ENCODE measurements around the gene IPPK.
A peak's percentile ranks its signal among the peaks of the same experiment; 100 is the strongest.

Gene IPPK

DNA sequence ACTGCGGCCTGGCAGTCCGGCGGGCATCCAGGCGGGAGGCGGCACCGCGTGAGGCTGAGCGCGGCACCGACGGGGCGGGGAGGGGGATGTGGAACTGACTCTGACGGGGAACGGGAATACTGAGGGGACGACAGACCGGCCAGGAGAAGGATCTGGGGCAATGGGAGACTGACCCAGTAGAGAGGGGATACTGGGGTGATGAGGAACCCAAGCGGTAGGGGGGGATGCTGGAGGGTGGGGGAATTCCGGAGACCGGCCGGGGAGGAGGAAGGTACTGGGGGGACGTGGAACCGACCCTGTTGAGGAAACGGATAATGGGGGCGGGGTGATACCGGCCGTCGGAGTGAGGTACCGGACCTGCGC is 423 bp downstream of the IPPK start:
- 0 out of 3 replicates have a peak, but pooled peaks have one; percentile 1 for ATAC-seq (ENCODE audit: insufficient read depth, low read depth)
- peak overlapping the region; percentile 75 to 100; a peak in 3 of 4 replicates for H3K4me3 ChIP-seq (ENCODE audit: low read depth in 1 of 2, low read length in 2 of 2)
- peak overlapping the region; percentile 95 for H2AFZ ChIP-seq (ENCODE audit: low read depth, low read length)
- TF ChIP-seq EZH2 (IDR thresholded peaks at IDR 0.05; ENCODE audit: borderline replicate concordance, low read depth, low read length, severe bottlenecking) = no peak
- TF ChIP-seq, protein P1, sequence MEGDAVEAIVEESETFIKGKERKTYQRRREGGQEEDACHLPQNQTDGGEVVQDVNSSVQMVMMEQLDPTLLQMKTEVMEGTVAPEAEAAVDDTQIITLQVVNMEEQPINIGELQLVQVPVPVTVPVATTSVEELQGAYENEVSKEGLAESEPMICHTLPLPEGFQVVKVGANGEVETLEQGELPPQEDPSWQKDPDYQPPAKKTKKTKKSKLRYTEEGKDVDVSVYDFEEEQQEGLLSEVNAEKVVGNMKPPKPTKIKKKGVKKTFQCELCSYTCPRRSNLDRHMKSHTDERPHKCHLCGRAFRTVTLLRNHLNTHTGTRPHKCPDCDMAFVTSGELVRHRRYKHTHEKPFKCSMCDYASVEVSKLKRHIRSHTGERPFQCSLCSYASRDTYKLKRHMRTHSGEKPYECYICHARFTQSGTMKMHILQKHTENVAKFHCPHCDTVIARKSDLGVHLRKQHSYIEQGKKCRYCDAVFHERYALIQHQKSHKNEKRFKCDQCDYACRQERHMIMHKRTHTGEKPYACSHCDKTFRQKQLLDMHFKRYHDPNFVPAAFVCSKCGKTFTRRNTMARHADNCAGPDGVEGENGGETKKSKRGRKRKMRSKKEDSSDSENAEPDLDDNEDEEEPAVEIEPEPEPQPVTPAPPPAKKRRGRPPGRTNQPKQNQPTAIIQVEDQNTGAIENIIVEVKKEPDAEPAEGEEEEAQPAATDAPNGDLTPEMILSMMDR (IDR thresholded peaks at IDR 0.05; ENCODE audit: borderline replicate concordance, extremely low read depth, low read length, poor library complexity, severe bottlenecking) = no peak
- H3K9ac ChIP-seq (ENCODE audit: low read depth, low read length) = peak overlapping the region; percentile 95
- H3K9me3 ChIP-seq (ENCODE audit: insufficient read depth, low read length, severe bottlenecking) = no peaks in the 10 kb centered on the region
- H3K27ac ChIP-seq (ENCODE audit: low read length) = peak overlapping the region; percentile 81
- peaks cover 35% of the 10 kb centered on the region for H3K4me1 ChIP-seq (ENCODE audit: insufficient read depth, low read length)
- H3K79me2 ChIP-seq (ENCODE audit: insufficient read depth, low read length) = peaks cover 59% of the 10 kb centered on the region
- H3K27me3 ChIP-seq (ENCODE audit: insufficient read depth, low read length, poor library complexity) = no peaks in the 10 kb centered on the region
- H3K36me3 ChIP-seq (ENCODE audit: insufficient read depth, low read length) = peaks cover 14% of the 10 kb centered on the region
- H4K20me1 ChIP-seq (ENCODE audit: insufficient read depth, low read length) = peaks cover 10% of the 10 kb centered on the region
- peak overlapping the region; percentile 76 for H3K4me2 ChIP-seq (ENCODE audit: insufficient read depth, low read length)
- peak; percentile 23 for DNase-seq

DNA sequence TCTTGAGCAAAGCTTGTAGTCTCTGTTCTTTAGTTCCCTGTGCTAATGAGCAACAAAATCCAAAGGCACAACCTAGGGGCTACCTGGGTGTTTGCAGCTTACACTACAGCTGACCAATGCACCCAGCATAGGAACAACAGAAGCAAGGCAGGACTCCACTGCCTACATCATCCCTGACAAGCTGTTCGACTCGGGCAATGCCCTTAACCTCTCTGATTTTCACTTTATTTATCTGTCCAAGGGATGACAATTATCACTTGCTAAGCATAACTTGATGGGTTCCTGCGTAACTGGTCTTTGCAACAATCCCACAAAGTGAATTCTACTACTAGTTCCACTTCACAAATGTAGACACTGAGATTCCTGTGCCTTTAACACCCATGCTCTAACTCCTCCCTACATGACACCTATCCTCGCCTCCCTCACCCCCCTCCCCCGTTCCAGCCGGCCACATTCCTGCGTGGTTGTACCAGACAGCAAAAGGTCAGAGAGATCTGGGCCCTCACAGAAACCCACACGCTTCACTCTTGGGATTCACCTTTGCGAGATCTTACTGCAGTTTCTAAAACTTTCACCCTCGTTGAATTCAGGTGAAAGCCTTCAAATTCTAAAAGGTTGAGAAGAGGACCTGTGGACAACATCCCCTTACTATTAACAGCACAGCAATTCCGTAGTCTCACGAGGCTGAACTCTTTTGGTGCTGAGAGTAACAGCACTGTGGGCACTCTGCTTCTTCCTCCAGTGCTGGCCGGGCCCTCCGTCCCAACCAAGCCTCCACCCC is 995 bp downstream of the IPPK start:
- Histone ChIP-seq H3K27ac (ENCODE audit: low read length) (peak overlapping the region; percentile 81), H3K79me2 (ENCODE audit: insufficient read depth, low read length) (peaks cover 64% of the 10 kb centered on the region)
- no peak for ATAC-seq (ENCODE audit: insufficient read depth, low read depth)

DNA sequence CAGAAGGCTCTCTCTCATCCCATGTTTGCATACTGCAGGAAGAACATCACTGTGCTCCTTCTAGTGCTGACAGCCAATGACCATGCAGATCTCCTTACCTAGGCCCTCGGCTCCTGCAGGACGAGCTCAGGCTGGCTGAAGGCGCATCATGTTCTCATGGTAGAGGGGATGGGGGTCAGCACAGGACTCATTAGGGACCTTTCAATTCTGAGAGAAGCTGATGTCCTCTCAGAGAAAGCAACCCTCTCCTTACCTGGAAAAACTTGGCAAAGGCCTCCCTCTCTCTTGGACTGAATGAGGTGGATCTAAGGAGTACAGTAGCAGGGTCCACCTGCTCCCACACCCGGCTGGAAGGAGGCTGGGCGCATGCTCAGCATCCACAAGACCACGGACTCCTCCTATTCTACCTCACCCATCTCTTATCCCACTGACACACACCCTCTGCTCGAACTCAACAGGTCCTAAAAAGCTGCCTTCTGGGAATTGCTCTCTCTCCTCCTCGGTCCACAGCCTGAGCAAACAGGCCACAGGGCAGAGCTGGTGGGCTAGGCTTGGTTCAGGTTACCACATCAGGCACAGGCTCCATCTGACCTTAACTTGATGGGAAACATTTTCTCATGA is 2.9 kb downstream of the IPPK start:
- TF ChIP-seq, protein P1 (IDR thresholded peaks at IDR 0.05; ENCODE audit: borderline replicate concordance, extremely low read depth, low read length, poor library complexity, severe bottlenecking) = no peak
- TF ChIP-seq EZH2 (IDR thresholded peaks at IDR 0.05; ENCODE audit: borderline replicate concordance, low read depth, low read length, severe bottlenecking) = no peak
- H3K9ac ChIP-seq (ENCODE audit: low read depth, low read length) = no peak overlapping the region
- H3K36me3 ChIP-seq (ENCODE audit: insufficient read depth, low read length) = peaks cover 17% of the 10 kb centered on the region
- H3K4me2 ChIP-seq (ENCODE audit: insufficient read depth, low read length) = no peak overlapping the region
- peaks cover 25% of the 10 kb centered on the region for H4K20me1 ChIP-seq (ENCODE audit: insufficient read depth, low read length)
- peaks cover 81% of the 10 kb centered on the region for H3K79me2 ChIP-seq (ENCODE audit: insufficient read depth, low read length)
- no peaks in the 10 kb centered on the region for H3K9me3 ChIP-seq (ENCODE audit: insufficient read depth, low read length, severe bottlenecking)
- no peak overlapping the region for H3K27ac ChIP-seq (ENCODE audit: low read length)
- no peak overlapping the region for H3K4me3 ChIP-seq (ENCODE audit: low read depth in 1 of 2, low read length in 2 of 2)
- H3K4me1 ChIP-seq (ENCODE audit: insufficient read depth, low read length) = peaks cover 35% of the 10 kb centered on the region
- no peak for DNase-seq
- no peak overlapping the region for H2AFZ ChIP-seq (ENCODE audit: low read depth, low read length)
- H3K27me3 ChIP-seq (ENCODE audit: insufficient read depth, low read length, poor library complexity) = no peaks in the 10 kb centered on the region
- no peak for ATAC-seq (ENCODE audit: insufficient read depth, low read depth)

More for the DNA sequence above, 995 bp downstream of the IPPK start:
- H3K4me3 ChIP-seq (ENCODE audit: low read depth in 1 of 2, low read length in 2 of 2) = peak overlapping the region; percentile 75 to 100; a peak in 3 of 4 replicates
- H3K4me1 ChIP-seq (ENCODE audit: insufficient read depth, low read length) = peaks cover 35% of the 10 kb centered on the region
- no peaks in the 10 kb centered on the region for H3K9me3 ChIP-seq (ENCODE audit: insufficient read depth, low read length, severe bottlenecking)
- peak overlapping the region; percentile 95 for H2AFZ ChIP-seq (ENCODE audit: low read depth, low read length)
- no peaks in the 10 kb centered on the region for H3K27me3 ChIP-seq (ENCODE audit: insufficient read depth, low read length, poor library complexity)
- H3K36me3 ChIP-seq (ENCODE audit: insufficient read depth, low read length) = peaks cover 14% of the 10 kb centered on the region
- H3K9ac ChIP-seq (ENCODE audit: low read depth, low read length) = peak overlapping the region; percentile 95
- H3K4me2 ChIP-seq (ENCODE audit: insufficient read depth, low read length) = peak overlapping the region; percentile 76
- TF ChIP-seq EZH2 (IDR thresholded peaks at IDR 0.05; ENCODE audit: borderline replicate concordance, low read depth, low read length, severe bottlenecking) = no peak
- H4K20me1 ChIP-seq (ENCODE audit: insufficient read depth, low read length) = peaks cover 16% of the 10 kb centered on the region
- peak; percentile 30 for DNase-seq

DNA sequence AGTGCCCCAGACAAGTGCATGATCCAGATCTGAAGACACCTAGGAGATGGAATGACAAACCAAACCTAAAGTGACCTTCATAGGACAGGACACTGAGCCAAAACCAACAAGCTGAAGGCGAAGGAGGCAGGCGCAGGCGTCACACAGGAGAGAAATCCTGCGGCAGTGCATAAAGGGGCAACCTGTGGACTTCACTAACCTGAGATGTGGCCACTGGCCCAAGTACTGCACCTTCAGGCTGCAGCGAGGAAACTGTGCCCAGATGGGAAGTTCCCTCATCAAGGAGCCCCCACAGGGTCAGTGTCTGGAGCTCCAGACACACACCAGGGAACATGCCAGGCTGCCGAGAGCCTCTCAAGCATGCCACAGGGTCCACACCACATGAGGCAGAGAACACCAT is 3.7 kb downstream of the IPPK start:
- Histone ChIP-seq H4K20me1 (ENCODE audit: insufficient read depth, low read length) (peaks cover 28% of the 10 kb centered on the region), H3K79me2 (ENCODE audit: insufficient read depth, low read length) (peaks cover 85% of the 10 kb centered on the region), H2AFZ (ENCODE audit: low read depth, low read length) (no peak overlapping the region), H3K27me3 (ENCODE audit: insufficient read depth, low read length, poor library complexity) (no peaks in the 10 kb centered on the region), H3K4me1 (ENCODE audit: insufficient read depth, low read length) (peaks cover 30% of the 10 kb centered on the region), H3K27ac (ENCODE audit: low read length) (no peak overlapping the region), H3K4me3 (ENCODE audit: low read depth in 1 of 2, low read length in 2 of 2) (no peak overlapping the region), H3K9ac (ENCODE audit: low read depth, low read length) (no peak overlapping the region), H3K4me2 (ENCODE audit: insufficient read depth, low read length) (no peak overlapping the region), H3K9me3 (ENCODE audit: insufficient read depth, low read length, severe bottlenecking) (no peaks in the 10 kb centered on the region), H3K36me3 (ENCODE audit: insufficient read depth, low read length) (peaks cover 17% of the 10 kb centered on the region)
- TF ChIP-seq EZH2 (IDR thresholded peaks at IDR 0.05; ENCODE audit: borderline replicate concordance, low read depth, low read length, severe bottlenecking) = no peak
- TF ChIP-seq, protein P1 (IDR thresholded peaks at IDR 0.05; ENCODE audit: borderline replicate concordance, extremely low read depth, low read length, poor library complexity, severe bottlenecking) = no peak
- ATAC-seq (ENCODE audit: insufficient read depth, low read depth) (no peak), DNase-seq (no peak)
